ENCODE data around the gene KNTC1.
"Not testable (repeated sequence)": the region's sequence is repeated elsewhere in the genome, so short reads cannot be mapped to it uniquely, and the experiment has no call there.

The KNTC1 gene

DNA sequence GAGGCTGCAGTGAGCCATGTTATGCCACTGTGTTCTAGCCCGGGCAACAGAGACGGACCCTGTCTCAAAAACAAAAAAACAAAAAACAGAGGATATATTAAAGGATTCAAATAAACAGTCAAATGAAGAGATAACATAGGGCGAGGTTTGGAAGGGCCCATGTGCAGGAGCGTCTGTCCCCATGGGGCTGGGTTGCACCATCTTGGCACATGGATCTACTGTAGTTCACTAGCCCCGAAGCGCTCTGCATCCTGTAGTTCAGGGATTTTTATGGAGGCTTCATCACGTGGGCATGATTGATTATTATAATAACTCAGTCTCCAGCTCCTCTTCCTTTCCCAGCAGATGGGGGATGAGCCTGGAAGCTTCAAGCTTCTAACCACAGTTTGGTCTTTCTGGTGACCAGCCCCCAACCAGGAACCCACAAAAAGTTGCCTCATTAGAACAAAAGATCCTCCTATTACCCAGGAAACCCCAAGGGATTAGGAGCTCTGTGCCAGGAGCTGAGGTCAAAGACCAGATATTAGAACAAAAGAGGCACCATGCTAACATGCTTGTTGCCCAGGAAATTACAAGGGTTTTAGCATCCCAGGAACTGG lies 116.3 kb downstream of the KNTC1 start:
- Histone ChIP-seq H3K27ac (ENCODE audit: low read length) (no peak overlapping the region), H3K9me3 (ENCODE audit: insufficient read depth, low read length) (no peaks in the 10 kb centered on the region), H3K79me2 (ENCODE audit: low read length) (no peaks in the 10 kb centered on the region), H3K4me1 (ENCODE audit: low read length) (peaks cover 18% of the 10 kb centered on the region), H3K4me2 (ENCODE audit: low read length) (no peak overlapping the region), H3K27me3 (ENCODE audit: low read depth, low read length) (no peaks in the 10 kb centered on the region), H4K20me1 (ENCODE audit: insufficient read depth, low read length) (no peaks in the 10 kb centered on the region), H3K4me3 (ENCODE audit: low read length) (no peak overlapping the region), H2AFZ (ENCODE audit: low read depth, low read length) (no peak overlapping the region), H3K9ac (ENCODE audit: low read length) (no peak overlapping the region), H3K36me3 (replicated peaks; ENCODE audit: low read depth, low read length) (no peaks in the 10 kb centered on the region)
- no peak for TF ChIP-seq EZH2phosphoT487 (IDR thresholded peaks at IDR 0.05; ENCODE audit: low read depth)
- TF ChIP-seq, protein P1, sequence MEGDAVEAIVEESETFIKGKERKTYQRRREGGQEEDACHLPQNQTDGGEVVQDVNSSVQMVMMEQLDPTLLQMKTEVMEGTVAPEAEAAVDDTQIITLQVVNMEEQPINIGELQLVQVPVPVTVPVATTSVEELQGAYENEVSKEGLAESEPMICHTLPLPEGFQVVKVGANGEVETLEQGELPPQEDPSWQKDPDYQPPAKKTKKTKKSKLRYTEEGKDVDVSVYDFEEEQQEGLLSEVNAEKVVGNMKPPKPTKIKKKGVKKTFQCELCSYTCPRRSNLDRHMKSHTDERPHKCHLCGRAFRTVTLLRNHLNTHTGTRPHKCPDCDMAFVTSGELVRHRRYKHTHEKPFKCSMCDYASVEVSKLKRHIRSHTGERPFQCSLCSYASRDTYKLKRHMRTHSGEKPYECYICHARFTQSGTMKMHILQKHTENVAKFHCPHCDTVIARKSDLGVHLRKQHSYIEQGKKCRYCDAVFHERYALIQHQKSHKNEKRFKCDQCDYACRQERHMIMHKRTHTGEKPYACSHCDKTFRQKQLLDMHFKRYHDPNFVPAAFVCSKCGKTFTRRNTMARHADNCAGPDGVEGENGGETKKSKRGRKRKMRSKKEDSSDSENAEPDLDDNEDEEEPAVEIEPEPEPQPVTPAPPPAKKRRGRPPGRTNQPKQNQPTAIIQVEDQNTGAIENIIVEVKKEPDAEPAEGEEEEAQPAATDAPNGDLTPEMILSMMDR (IDR thresholded peaks at IDR 0.05; ENCODE audit: low read depth, low read length): no peak

DNA sequence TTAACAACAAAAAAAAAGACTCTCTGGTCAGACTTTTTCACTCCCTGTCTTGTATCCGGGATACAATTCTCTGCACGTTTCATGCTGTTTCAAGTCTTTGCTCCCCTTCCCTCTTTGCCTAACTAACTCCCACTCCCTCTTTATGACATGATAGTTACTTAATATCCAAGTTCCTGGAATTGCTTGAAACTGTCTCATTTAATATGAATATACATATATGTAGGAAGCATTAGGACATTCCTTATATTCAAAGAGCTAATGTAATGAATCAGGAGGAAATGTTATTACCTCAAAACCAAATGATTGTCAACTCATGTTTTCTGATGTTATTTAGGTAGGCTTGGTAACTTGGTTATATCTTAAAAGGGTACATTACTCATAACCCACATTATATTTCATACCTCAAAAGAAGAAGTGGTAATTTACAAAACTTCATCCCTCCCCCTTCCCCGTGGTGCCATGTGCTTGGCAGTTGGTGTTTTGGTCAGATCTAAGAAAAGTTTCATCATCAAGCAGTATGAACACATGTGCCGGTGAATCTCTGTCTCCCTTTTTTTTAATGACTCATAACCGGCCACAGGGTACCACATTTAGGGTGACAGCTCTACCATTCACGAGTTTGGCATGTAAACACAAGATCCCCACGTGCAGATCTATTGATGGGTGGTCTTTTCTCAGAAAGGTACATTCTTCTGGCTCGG lies 119.6 kb downstream of the KNTC1 start:
- Histone ChIP-seq H2AFZ (ENCODE audit: low read depth, low read length) (peak overlapping the region; percentile 49; the same call in 1 of the 2 replicates), H3K36me3 (replicated peaks; ENCODE audit: low read depth, low read length) (no peaks in the 10 kb centered on the region), H3K4me2 (ENCODE audit: low read length) (peak overlapping the region; percentile 78), H3K4me3 (ENCODE audit: low read length) (peak overlapping the region; percentile 70), H3K4me1 (ENCODE audit: low read length) (peaks cover 18% of the 10 kb centered on the region), H3K9me3 (ENCODE audit: insufficient read depth, low read length) (no peaks in the 10 kb centered on the region), H3K9ac (ENCODE audit: low read length) (peak overlapping the region; percentile 19), H3K79me2 (ENCODE audit: low read length) (no peaks in the 10 kb centered on the region), H4K20me1 (ENCODE audit: insufficient read depth, low read length) (no peaks in the 10 kb centered on the region), H3K27me3 (ENCODE audit: low read depth, low read length) (no peaks in the 10 kb centered on the region), H3K27ac (ENCODE audit: low read length) (peak overlapping the region; percentile 56)
- no peak for TF ChIP-seq EZH2phosphoT487 (IDR thresholded peaks at IDR 0.05; ENCODE audit: low read depth)
- TF ChIP-seq, protein P1 (IDR thresholded peaks at IDR 0.05; ENCODE audit: low read depth, low read length): no peak

DNA sequence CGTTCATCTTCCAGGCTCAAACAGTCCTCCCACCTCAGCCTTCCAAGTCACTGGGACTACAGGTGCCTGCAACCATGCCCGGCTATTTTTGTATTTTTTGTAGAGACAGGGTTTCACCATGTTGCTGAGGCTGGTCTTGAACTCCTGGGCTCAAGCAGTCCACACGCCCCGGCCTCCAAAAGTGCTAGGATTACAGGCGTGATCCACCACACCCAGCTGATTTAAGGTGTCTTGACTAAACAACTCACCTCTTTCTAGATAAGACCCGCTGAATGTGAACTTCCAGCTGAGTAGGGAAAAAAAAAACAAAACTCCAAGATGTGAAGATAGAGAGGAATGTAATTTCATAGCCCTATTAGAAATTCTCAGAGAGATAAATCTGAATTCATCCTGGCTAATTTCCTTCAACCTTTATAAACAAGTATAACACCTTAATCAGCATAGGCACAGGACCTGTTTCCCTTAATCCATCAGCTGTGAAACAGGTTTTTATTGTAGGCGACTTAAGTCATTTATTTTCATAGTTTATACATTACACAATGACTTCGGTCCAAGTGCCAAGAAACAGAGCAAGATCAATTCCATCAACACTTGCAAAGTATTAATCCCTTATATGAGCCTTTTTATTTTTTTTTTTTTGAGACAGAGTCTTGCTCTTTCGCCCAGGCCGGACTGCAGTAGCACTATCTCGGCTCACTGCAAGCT lies 124.6 kb downstream of the KNTC1 start:
- no peak for TF ChIP-seq EZH2phosphoT487 (IDR thresholded peaks at IDR 0.05; ENCODE audit: low read depth)
- TF ChIP-seq, protein P1 (IDR thresholded peaks at IDR 0.05; ENCODE audit: low read depth, low read length): no peak
- Histone ChIP-seq H3K27ac (ENCODE audit: low read length) (no peak overlapping the region), H3K9me3 (ENCODE audit: insufficient read depth, low read length) (no peaks in the 10 kb centered on the region), H3K27me3 (ENCODE audit: low read depth, low read length) (no peaks in the 10 kb centered on the region), H4K20me1 (ENCODE audit: insufficient read depth, low read length) (no peaks in the 10 kb centered on the region), H3K4me2 (ENCODE audit: low read length) (no peak overlapping the region), H3K36me3 (replicated peaks; ENCODE audit: low read depth, low read length) (no peaks in the 10 kb centered on the region), H3K9ac (ENCODE audit: low read length) (no peak overlapping the region), H2AFZ (ENCODE audit: low read depth, low read length) (no peak overlapping the region), H3K4me3 (ENCODE audit: low read length) (no peak overlapping the region), H3K79me2 (ENCODE audit: low read length) (no peaks in the 10 kb centered on the region), H3K4me1 (ENCODE audit: low read length) (peaks cover 21% of the 10 kb centered on the region)

DNA sequence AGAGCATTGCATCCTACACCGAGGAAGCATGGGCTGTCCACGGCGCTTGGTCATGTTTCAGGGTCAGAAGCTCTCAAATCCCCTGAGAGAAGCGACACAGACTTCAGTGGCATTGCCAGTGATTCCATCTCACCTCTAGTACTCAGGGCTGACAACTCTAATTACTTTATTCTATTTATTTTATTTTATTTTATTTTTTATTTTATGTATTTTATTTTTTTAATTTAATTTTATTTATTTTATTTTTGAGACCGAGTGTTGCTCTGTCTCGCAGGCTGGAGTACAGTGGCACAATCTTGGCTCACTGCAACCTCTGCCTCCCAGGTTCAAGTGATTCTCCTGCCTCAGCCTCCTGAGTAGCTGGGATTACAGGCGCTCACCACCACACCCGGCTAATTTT lies 126.2 kb downstream of the KNTC1 start:
- H3K79me2 ChIP-seq (ENCODE audit: low read length); H3K4me2 ChIP-seq (ENCODE audit: low read length); H3K4me3 ChIP-seq (ENCODE audit: low read length); H4K20me1 ChIP-seq (ENCODE audit: insufficient read depth, low read length); H3K9ac ChIP-seq (ENCODE audit: low read length); H3K27ac ChIP-seq (ENCODE audit: low read length); H2AFZ ChIP-seq (ENCODE audit: low read depth, low read length); H3K36me3 ChIP-seq (replicated peaks; ENCODE audit: low read depth, low read length); H3K9me3 ChIP-seq (ENCODE audit: insufficient read depth, low read length); H3K27me3 ChIP-seq (ENCODE audit: low read depth, low read length): not testable (repeated sequence)
- peaks cover 12% of the 10 kb centered on the region for H3K4me1 ChIP-seq (ENCODE audit: low read length)
